HCT116 (cell line): Measurements from ENCODE around the gene OR51B5. TPM values are rescaled to one million over a fixed set of nuclear protein-coding genes. Genes with fewer than 3 reads are reported as not detected.

Experiments
- ATAC-seq: fragments of 200-7000 bp; cut with Tn5 transposase; 2 replicates; pipeline ENCODE4 v1.9.1; 2020; ENCODE audit warnings: mild to moderate bottlenecking, moderate library complexity
- BruUV-seq: library from RNA; stranded (reverse); fragments of 400-500 nt; replicated peaks from 2 replicates; lab custom pipeline; 2021; lab: Mats Ljungman, UMichigan
- CTCF ChIA-PET: fragments of 300-600 bp; sonication (Branson Sonifier 250); formaldehyde crosslinking; loops from one replicate; lab custom pipeline; 2021; ENCODE audit warnings: antibody characterized with exemption; lab: Charles Lee
- POLR2A ChIA-PET: fragments of 300-600, 350-600 bp; sonication (Branson Sonifier 250); formaldehyde crosslinking; loops from one replicate; lab custom pipeline; 2021; ENCODE audit warnings: antibody characterized with exemption; lab: Charles Lee
- RAD21 ChIA-PET, 2 experiments: fragments of 300-600 bp; sonication (Branson Sonifier 250); formaldehyde crosslinking; loops; one replicate each; lab custom pipeline; 2023; ENCODE audit warnings: low total read pairs in 2 of 2; ENCODE audit not compliant: uncharacterized antibody in 2 of 2, unreplicated experiment in 2 of 2, low non-redundant PET in 1 of 2; lab: Charles Lee
- DNase-seq: peaks from one replicate; pipeline ENCODE4 v3.0.0-alpha.2; 2010; ENCODE audit warnings: low read depth, low spot score
- H2AFZ ChIP-seq: fragments of 200-600 bp; shearing (Covaris generic), sonication (generic); 2 replicates; pipeline ENCODE4 v1.6.1; 2017; ENCODE audit warnings: low read depth, mixed run types, mixed read lengths, antibody characterized with exemption, low read length; ENCODE audit not compliant: poor library complexity, severe bottlenecking
- H3K27ac ChIP-seq: 2 replicates; pipeline ENCODE4 v1.5.1; 2012; ENCODE audit warnings: low read depth, low read length
- H3K27me3 ChIP-seq: fragments of 200-600 bp; sonication (generic); 2 replicates; pipeline ENCODE4 v1.6.1; 2016; ENCODE audit warnings: mixed run types, low read length, mixed read lengths; ENCODE audit not compliant: insufficient read depth
- H3K36me3 ChIP-seq, 2 experiments: fragments of 200-500 bp in 1 of 2; fragments of 200-600 bp in 1 of 2; sonication (Bioruptor generic) in 1 of 2; sonication (generic) in 1 of 2; 2 replicates each; pipeline versions ENCODE4 v1.5.1 to v1.6.1; 2014 to 2016; ENCODE audit warnings: low read length in 2 of 2, inconsistent platforms in 1 of 2, mixed read lengths in 1 of 2, mixed run types in 1 of 2; ENCODE audit not compliant: insufficient read depth in 2 of 2, control insufficient read depth in 1 of 2
- H3K4me1 ChIP-seq, 2 experiments: fragments of 200-600 bp in 1 of 2; sonication (generic) in 1 of 2; 2 replicates each; pipeline versions ENCODE4 v1.5.1 to v1.6.1; 2012 to 2017; ENCODE audit warnings: low read length in 2 of 2, inconsistent platforms in 1 of 2, mild to moderate bottlenecking in 1 of 2, mixed read lengths in 1 of 2, mixed run types in 1 of 2, moderate library complexity in 1 of 2; ENCODE audit not compliant: insufficient read depth in 2 of 2, control insufficient read depth in 1 of 2
- H3K4me2 ChIP-seq: fragments of 200-600 bp; sonication (generic); 2 replicates; pipeline ENCODE4 v1.6.1; 2017; ENCODE audit warnings: mixed run types, low read length, mixed read lengths
- H3K4me3 ChIP-seq, 2 experiments: fragments of 200-600 bp in 1 of 2; sonication (generic) in 1 of 2; replicated peaks in 1 of 2; 2 replicates each; pipeline ENCODE4 v1.5.1; 2011 to 2016; ENCODE audit warnings: low read length in 2 of 2, control low read depth in 1 of 2, low read depth in 1 of 2, mild to moderate bottlenecking in 1 of 2, mixed read lengths in 1 of 2, mixed run types in 1 of 2
- H3K79me2 ChIP-seq: fragments of 200-600 bp; sonication (generic); 2 replicates; pipeline ENCODE4 v1.6.1; 2017; ENCODE audit warnings: mild to moderate bottlenecking, mixed run types, low read length, moderate library complexity, mixed read lengths; ENCODE audit not compliant: insufficient read depth
- H3K9ac ChIP-seq: fragments of 200-600 bp; sonication (generic); 2 replicates; pipeline ENCODE4 v1.6.1; 2016; ENCODE audit warnings: low read length, mixed read lengths
- H3K9me2 ChIP-seq: fragments of 200-600 bp; sonication (generic), shearing (Covaris generic); 2 replicates; pipeline ENCODE4 v1.6.1; 2017; ENCODE audit warnings: mixed run types, mild to moderate bottlenecking, moderate library complexity; ENCODE audit not compliant: insufficient read depth
- H3K9me3 ChIP-seq, 2 experiments: fragments of 200-500 bp in 1 of 2; fragments of 200-600 bp in 1 of 2; sonication (Bioruptor generic) in 1 of 2; sonication (generic) in 1 of 2; 2 replicates each; pipeline ENCODE4 v1.6.1; 2014 to 2017; ENCODE audit warnings: low read length in 2 of 2, mixed read lengths in 2 of 2, inconsistent platforms in 1 of 2, low read depth in 1 of 2, mild to moderate bottlenecking in 1 of 2, mixed run types in 1 of 2, moderate library complexity in 1 of 2; ENCODE audit not compliant: control insufficient read depth in 1 of 2, insufficient read depth in 1 of 2
- H4K20me1 ChIP-seq: fragments of 200-600 bp; sonication (generic), shearing (Covaris generic); 2 replicates; pipeline ENCODE4 v1.6.1; 2017; ENCODE audit warnings: mixed run types, mild to moderate bottlenecking, moderate library complexity; ENCODE audit not compliant: insufficient read depth
- ATF3 ChIP-seq: IDR thresholded peaks from 2 replicates; pipeline ENCODE4 v1.6.1; 2012
- CBX3 ChIP-seq: IDR thresholded peaks from 2 replicates; pipeline ENCODE4 v1.6.1; 2012; ENCODE audit warnings: low read depth
- CTCF ChIP-seq, 3 experiments: fragments of 200-600 bp in 1 of 3; sonication (generic) in 1 of 3; IDR thresholded peaks in 2 of 3; conservative IDR thresholded peaks in 1 of 3; 2 replicates each; pipeline ENCODE4 v1.5.1; 2012 to 2017; ENCODE audit warnings: low read depth in 2 of 3, low read length in 2 of 3, antibody characterized with exemption in 1 of 3, borderline replicate concordance in 1 of 3, control low read depth in 1 of 3, mild to moderate bottlenecking in 1 of 3, mixed read lengths in 1 of 3, mixed run types in 1 of 3, moderate library complexity in 1 of 3; ENCODE audit not compliant: insufficient read depth in 1 of 3
- EZH2 ChIP-seq: fragments of 200-600 bp; sonication (generic); IDR thresholded peaks from 2 replicates; pipeline ENCODE4 v1.6.1; 2017; ENCODE audit warnings: antibody characterized with exemption, mixed run types
- EZH2phosphoT487 ChIP-seq: fragments of 200-600 bp; IDR thresholded peaks from 2 replicates; pipeline ENCODE4 v1.6.1; 2018; ENCODE audit warnings: antibody characterized with exemption, borderline replicate concordance
- FOSL1 ChIP-seq: IDR thresholded peaks from 2 replicates; pipeline ENCODE4 v1.6.1; 2012; ENCODE audit warnings: low read depth
- POLR2AphosphoS5 ChIP-seq: IDR thresholded peaks from 2 replicates; pipeline ENCODE4 v1.6.1; 2011; ENCODE audit warnings: mild to moderate bottlenecking, low read depth, low read length, moderate library complexity
- RAD21 ChIP-seq: IDR thresholded peaks from 2 replicates; pipeline ENCODE4 v1.6.1; 2012; ENCODE audit warnings: low read depth, mild to moderate bottlenecking
- REST ChIP-seq: IDR thresholded peaks from 2 replicates; pipeline ENCODE4 v1.6.1; 2012; ENCODE audit warnings: low read depth
- SIN3A ChIP-seq: IDR thresholded peaks from 2 replicates; pipeline ENCODE4 v1.6.1; 2012; ENCODE audit warnings: low read depth
- SP1 ChIP-seq: IDR thresholded peaks from 2 replicates; pipeline ENCODE4 v1.6.1; 2012; ENCODE audit warnings: low read depth
- SRF ChIP-seq: IDR thresholded peaks from 2 replicates; pipeline ENCODE4 v1.6.1; 2012; ENCODE audit warnings: low read depth
- TCF7L2 ChIP-seq: IDR thresholded peaks from 2 replicates; pipeline ENCODE4 v1.7.0; 2011; ENCODE audit warnings: borderline replicate concordance, inconsistent platforms; ENCODE audit not compliant: insufficient read depth, insufficient read length; ENCODE audit errors: extremely low read depth
- ZFX ChIP-seq: fragments of 450-650 bp; IDR thresholded peaks from 2 replicates; pipeline ENCODE4 v1.6.1; 2017
- intact Hi-C: fragments of 100-400 bp; cut with micrococcal nuclease; formaldehyde crosslinking; loops from 2 replicates; pipeline ENCODE4 v1.10.0; 2022
- total RNA-seq: library from RNA; stranded (reverse); gene quantifications from one replicate; pipeline ENCODE4 v1.2.1, GENCODE V29; 2021; ENCODE audit not compliant: unreplicated experiment

OR51B5 gene
- total RNA-seq, 1 experiment from 2014 or later: 140 TPM

GRCh38 chr11:5304046-5304445 lies 39.3 kb downstream of the OR51B5 start:
- Histone ChIP-seq H3K4me2 (no peak overlapping the region), H4K20me1 (no peaks in the 10 kb centered on the region), H3K4me1 (no peaks in the 10 kb centered on the region), H3K9me3 (no peaks in the 10 kb centered on the region), H3K27ac (no peak overlapping the region), H3K4me3 (no peak overlapping the region), H2AFZ (no peak overlapping the region), H3K79me2 (no peaks in the 10 kb centered on the region), H3K9me2 (no peaks in the 10 kb centered on the region), H3K36me3 (peaks cover 7 to 26% of the 10 kb centered on the region in 2 experiments; a peak in 2 of 4 replicates), H3K27me3 (no peaks in the 10 kb centered on the region), H3K9ac (no peak overlapping the region)
- DNase-seq: no peak
- BruUV-seq: no TSS peak
- CTCF ChIA-PET: no interaction called here
- POLR2A ChIA-PET: no interaction called here
- intact Hi-C loops: no loop called here
- TF ChIP-seq FOSL1: no peak
- TF ChIP-seq SP1: no peak
- no peak for TF ChIP-seq POLR2AphosphoS5
- no peak for TF ChIP-seq CBX3
- TF ChIP-seq EZH2: no peak
- no peak for TF ChIP-seq RAD21
- TF ChIP-seq ATF3: no peak
- TF ChIP-seq CTCF (IDR thresholded peaks at IDR 0.05 in 2 of 3, conservative IDR thresholded peaks at IDR 0.05 in 1 of 3; ENCODE audit: borderline replicate concordance in 1 of 3, insufficient read depth in 1 of 3, low read depth in 2 of 3, low read length in 2 of 3): no peak
- TF ChIP-seq EZH2phosphoT487: no peak
- no peak for ATAC-seq
- RAD21 ChIA-PET: no interaction called here

- Histone ChIP-seq H3K79me2 (no peaks in the 10 kb centered on the region), H3K27ac (no peak overlapping the region), H3K4me1 (no peaks in the 10 kb centered on the region), H3K9me3 (no peaks in the 10 kb centered on the region), H3K36me3 (peaks cover 7 to 25% of the 10 kb centered on the region in 2 experiments; a peak in 2 of 4 replicates), H3K9me2 (no peaks in the 10 kb centered on the region), H2AFZ (no peak overlapping the region), H3K4me2 (no peak overlapping the region), H3K9ac (no peak overlapping the region), H4K20me1 (no peaks in the 10 kb centered on the region), H3K4me3 (no peak overlapping the region), H3K27me3 (no peaks in the 10 kb centered on the region)
- ChIA-PET CTCF (no interaction called here), POLR2A (no interaction called here), RAD21 (no interaction called here)
- TF ChIP-seq RAD21 (no peak), SIN3A (no peak), REST (no peak), EZH2 (no peak), FOSL1 (no peak), TCF7L2 (no peak), SRF (no peak), POLR2AphosphoS5 (no peak; the same call in 1 of the 2 replicates), SP1 (no peak), EZH2phosphoT487 (no peak), ZFX (no peak), ATF3 (no peak)
- DNase-seq: no peak
- intact Hi-C loops: no loop called here
- BruUV-seq: no TSS peak
- ATAC-seq: no peak
Observed at GRCh38 chr11:5303626-5304025, 39.7 kb downstream of the OR51B5 start.
